ENCODE measurements around the gene ARID3A. TPM values are rescaled to one million over a fixed set of nuclear protein-coding genes. Genes with fewer than 3 reads are reported as not detected.
A peak's percentile ranks its signal among the peaks of the same experiment; 100 is the strongest.

Gene ARID3A
- total RNA-seq, 1 donor from 2014 or later, result 70.6 TPM

DNA sequence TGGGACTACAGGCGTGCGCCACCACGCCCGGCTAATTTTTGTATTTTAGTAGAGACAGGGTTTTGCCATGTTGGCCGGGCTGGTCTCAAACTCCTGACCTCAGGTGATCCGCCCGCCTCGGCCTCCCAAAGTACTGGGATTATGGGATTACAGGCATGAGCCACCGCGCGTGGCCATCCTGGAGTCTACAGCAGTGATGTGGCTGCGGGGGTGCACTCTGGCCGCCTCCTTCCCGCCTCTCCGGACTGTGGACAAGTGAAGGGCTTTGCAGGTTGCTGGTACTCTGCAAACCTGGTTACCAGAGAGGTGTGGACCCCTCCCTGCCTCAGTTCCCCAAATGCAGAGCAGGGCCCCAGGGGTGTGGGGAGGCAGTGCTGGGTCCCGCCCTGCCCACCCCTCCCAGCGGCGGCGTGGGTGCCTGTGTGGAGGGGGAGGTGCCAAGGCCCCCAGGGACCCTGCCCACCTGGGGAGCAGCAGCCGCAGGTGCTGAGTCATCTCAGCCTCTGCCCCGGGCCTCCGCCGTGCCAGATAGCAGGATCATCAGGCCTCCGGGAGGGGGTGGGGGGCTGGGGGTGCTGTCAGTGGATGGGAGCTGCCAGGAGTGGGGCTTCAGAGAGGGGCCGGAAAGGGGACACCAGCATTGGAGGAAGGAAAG is 23.1 kb downstream of the ARID3A start:
- H3K36me3 Mint-ChIP-seq, result peaks cover 2% of the 10 kb centered on the region
- H3K27ac Mint-ChIP-seq, result no peak overlapping the region
- H3K9me3 Mint-ChIP-seq, result no peaks in the 10 kb centered on the region
- peaks cover 35% of the 10 kb centered on the region for H3K4me1 Mint-ChIP-seq
- DNase-seq (ENCODE audit: low spot score in 2 of 2, unreplicated experiment in 2 of 2), result no peak
- TF ChIP-seq, protein P1, sequence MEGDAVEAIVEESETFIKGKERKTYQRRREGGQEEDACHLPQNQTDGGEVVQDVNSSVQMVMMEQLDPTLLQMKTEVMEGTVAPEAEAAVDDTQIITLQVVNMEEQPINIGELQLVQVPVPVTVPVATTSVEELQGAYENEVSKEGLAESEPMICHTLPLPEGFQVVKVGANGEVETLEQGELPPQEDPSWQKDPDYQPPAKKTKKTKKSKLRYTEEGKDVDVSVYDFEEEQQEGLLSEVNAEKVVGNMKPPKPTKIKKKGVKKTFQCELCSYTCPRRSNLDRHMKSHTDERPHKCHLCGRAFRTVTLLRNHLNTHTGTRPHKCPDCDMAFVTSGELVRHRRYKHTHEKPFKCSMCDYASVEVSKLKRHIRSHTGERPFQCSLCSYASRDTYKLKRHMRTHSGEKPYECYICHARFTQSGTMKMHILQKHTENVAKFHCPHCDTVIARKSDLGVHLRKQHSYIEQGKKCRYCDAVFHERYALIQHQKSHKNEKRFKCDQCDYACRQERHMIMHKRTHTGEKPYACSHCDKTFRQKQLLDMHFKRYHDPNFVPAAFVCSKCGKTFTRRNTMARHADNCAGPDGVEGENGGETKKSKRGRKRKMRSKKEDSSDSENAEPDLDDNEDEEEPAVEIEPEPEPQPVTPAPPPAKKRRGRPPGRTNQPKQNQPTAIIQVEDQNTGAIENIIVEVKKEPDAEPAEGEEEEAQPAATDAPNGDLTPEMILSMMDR (IDR thresholded peaks at IDR 0.05; ENCODE audit: unreplicated experiment), result no peak
- no peak overlapping the region for H3K4me3 Mint-ChIP-seq
- no peaks in the 10 kb centered on the region for H3K27me3 Mint-ChIP-seq (ENCODE audit: low read depth)

- H3K4me1 Mint-ChIP-seq, result peaks cover 32% of the 10 kb centered on the region
- H3K27ac Mint-ChIP-seq, result peak overlapping the region; percentile 94
- TF ChIP-seq, protein P1 (IDR thresholded peaks at IDR 0.05; ENCODE audit: unreplicated experiment), result no peak
- H3K4me3 Mint-ChIP-seq, result no peak overlapping the region
- H3K27me3 Mint-ChIP-seq (ENCODE audit: low read depth), result no peaks in the 10 kb centered on the region
- H3K36me3 Mint-ChIP-seq, result no peaks in the 10 kb centered on the region
- no peak for DNase-seq (ENCODE audit: low spot score in 2 of 2, unreplicated experiment in 2 of 2)
- H3K9me3 Mint-ChIP-seq, result no peaks in the 10 kb centered on the region
Measured at GRCh38 chr19:950352-951066, 24.7 kb downstream of the ARID3A start.

DNA sequence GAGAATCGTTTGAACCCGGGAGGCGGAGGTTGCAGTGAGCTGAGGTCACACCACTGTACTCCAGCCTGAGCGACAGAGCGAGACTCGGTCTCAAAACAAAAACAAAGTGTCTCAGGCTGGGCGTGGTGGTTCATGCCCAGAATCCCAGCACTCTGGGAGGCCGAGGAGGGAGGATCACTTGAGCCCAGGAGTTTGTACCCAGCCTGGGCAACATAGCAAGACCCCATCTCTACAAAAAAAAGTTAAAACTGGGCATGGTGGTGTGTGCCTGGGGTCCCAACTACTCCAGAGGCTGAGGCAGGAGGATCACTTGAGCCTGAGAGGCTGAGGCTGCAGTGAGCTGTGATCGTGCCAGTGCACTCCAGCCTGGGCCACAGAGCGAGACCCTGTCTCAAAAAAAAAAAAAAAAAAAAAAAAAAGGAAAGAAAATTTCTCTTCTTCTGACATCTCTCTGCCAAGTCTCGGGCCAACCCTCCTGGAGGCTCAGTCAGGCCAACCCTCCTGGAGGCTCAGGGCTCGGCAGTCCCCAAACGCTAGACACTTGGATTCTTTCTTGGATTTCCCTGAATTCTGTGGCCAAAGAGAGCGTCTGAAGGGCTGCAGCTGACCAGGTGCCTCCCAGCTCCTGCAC is 26.3 kb downstream of the ARID3A start:
- H3K4me1 Mint-ChIP-seq, result peaks cover 46% of the 10 kb centered on the region
- H3K27me3 Mint-ChIP-seq (ENCODE audit: low read depth), result no peaks in the 10 kb centered on the region
- TF ChIP-seq, protein P1 (IDR thresholded peaks at IDR 0.05; ENCODE audit: unreplicated experiment), result no peak
- peak overlapping the region; percentile 45 for H3K4me3 Mint-ChIP-seq
- H3K9me3 Mint-ChIP-seq, result no peaks in the 10 kb centered on the region
- peak overlapping the region; percentile 94 for H3K27ac Mint-ChIP-seq
- H3K36me3 Mint-ChIP-seq, result no peaks in the 10 kb centered on the region
- DNase-seq (ENCODE audit: low spot score in 2 of 2, unreplicated experiment in 2 of 2), result no peak

DNA sequence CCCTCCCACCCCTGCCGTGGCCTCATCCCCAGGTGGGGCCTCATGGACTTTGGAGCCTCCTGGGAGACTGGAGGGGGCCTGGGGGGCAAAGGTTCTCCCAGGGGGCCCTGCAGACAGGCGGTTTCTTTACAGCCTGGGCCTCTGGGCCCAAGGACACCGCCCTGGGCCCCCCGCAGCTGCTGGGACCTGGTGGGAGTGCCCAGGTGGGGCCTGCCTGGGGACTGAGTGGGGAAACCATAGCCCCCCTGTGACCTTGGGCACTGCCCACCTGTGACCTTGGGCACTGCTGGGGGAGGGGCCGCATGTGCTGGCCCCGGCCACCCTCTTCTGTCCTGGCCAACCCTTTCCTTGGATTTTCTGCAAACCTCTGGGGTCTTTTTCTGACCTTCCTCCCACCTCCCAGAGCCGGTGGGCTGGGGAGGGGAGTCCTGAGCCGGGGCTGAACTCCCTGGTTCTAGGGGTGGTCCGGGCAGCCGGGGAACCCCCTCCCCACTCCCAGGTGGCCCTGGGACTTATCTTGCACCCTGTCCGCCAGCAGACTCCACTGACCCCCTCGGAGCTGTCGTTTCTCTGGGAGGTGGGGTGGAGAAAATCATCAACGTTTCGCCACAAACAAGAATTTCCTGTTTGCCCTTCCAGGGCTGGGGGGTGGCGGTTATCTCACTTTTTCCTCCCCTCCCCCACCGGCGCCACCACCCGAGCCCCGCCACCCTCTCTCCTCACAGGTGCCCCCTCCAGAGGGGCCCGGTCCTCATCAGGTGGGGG is 27.0 kb downstream of the ARID3A start:
- DNase-seq (ENCODE audit: low spot score in 2 of 2, unreplicated experiment in 2 of 2), result no peak
- no peaks in the 10 kb centered on the region for H3K36me3 Mint-ChIP-seq
- peaks cover 52% of the 10 kb centered on the region for H3K4me1 Mint-ChIP-seq
- H3K4me3 Mint-ChIP-seq, result peak overlapping the region; percentile 53
- no peaks in the 10 kb centered on the region for H3K27me3 Mint-ChIP-seq (ENCODE audit: low read depth)
- H3K9me3 Mint-ChIP-seq, result no peaks in the 10 kb centered on the region
- TF ChIP-seq, protein P1 (IDR thresholded peaks at IDR 0.05; ENCODE audit: unreplicated experiment), result no peak
- peak overlapping the region; percentile 93 for H3K27ac Mint-ChIP-seq

GRCh38 chr19:953445-954271 is 27.8 kb downstream of the ARID3A start:
- H3K27ac Mint-ChIP-seq, result peak overlapping the region; percentile 98
- TF ChIP-seq, protein P1 (IDR thresholded peaks at IDR 0.05; ENCODE audit: unreplicated experiment), result no peak
- H3K4me1 Mint-ChIP-seq, result peaks cover 53% of the 10 kb centered on the region
- DNase-seq (ENCODE audit: low spot score in 2 of 2, unreplicated experiment in 2 of 2), result no peak
- H3K4me3 Mint-ChIP-seq, result peak overlapping the region; percentile 45
- H3K36me3 Mint-ChIP-seq, result no peaks in the 10 kb centered on the region
- H3K27me3 Mint-ChIP-seq (ENCODE audit: low read depth), result no peaks in the 10 kb centered on the region
- no peaks in the 10 kb centered on the region for H3K9me3 Mint-ChIP-seq
